GM10266 (cell line): Measurements from ENCODE around the gene ADGRL3.

ENCODE experiments used
- DNase-seq: peaks from one replicate; pipeline ENCODE4 v3.0.0; 2012; ENCODE audit errors: extremely low spot score
- TF ChIP-seq, protein P1 (sequence below): IDR thresholded peaks from 2 replicates; pipeline ENCODE4 v1.5.1; 2012; ENCODE audit warnings: mild to moderate bottlenecking, low read depth; ENCODE audit not compliant: control insufficient read depth, insufficient read depth; ENCODE audit errors: missing control alignments

The ADGRL3 gene

DNA sequence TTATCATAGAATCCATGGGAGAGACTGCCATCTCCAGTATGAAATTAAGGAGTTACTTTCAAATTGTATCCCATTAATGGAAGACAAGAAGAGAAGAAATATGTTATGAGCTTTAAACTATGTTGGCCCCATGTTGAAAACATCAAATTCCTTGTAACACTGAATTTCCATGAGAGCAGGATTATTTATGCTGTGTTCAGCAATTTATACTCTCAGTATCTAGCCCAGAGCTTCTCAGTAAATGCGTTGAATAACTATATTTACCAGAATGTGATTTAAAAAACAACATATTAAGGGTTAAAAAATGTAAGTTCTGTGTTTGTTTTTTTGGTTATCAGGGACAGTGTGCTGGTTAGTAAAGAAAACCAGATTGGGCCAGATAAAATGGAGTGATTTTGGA, 74.2 kb downstream of the ADGRL3 start:
- no peak for DNase-seq
- TF ChIP-seq, protein P1, sequence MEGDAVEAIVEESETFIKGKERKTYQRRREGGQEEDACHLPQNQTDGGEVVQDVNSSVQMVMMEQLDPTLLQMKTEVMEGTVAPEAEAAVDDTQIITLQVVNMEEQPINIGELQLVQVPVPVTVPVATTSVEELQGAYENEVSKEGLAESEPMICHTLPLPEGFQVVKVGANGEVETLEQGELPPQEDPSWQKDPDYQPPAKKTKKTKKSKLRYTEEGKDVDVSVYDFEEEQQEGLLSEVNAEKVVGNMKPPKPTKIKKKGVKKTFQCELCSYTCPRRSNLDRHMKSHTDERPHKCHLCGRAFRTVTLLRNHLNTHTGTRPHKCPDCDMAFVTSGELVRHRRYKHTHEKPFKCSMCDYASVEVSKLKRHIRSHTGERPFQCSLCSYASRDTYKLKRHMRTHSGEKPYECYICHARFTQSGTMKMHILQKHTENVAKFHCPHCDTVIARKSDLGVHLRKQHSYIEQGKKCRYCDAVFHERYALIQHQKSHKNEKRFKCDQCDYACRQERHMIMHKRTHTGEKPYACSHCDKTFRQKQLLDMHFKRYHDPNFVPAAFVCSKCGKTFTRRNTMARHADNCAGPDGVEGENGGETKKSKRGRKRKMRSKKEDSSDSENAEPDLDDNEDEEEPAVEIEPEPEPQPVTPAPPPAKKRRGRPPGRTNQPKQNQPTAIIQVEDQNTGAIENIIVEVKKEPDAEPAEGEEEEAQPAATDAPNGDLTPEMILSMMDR = no peak

GRCh38 chr4:61275241-61275640, 75.1 kb downstream of the ADGRL3 start:
- TF ChIP-seq, protein P1 = no peak
- no peak for DNase-seq

DNA sequence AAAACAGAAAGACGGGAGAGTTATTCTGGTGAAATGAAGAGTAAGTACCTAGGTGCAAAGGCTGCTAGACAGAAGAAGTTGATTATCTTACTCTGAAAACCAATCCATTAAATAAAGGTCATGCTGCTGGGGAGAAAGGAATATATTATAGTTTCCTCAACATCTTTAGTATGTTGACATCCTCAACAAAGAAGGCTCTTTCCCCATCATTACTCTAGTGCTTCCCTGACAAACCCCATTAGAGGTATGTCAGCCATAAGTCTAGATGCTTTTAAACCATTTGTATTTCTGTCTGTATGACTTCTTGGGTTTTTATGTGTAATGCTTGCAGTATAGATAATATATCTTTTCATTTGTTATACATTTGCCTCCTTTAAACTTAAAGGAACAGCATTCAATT, 75.9 kb downstream of the ADGRL3 start:
- no peak for DNase-seq
- TF ChIP-seq, protein P1 = no peak

DNA sequence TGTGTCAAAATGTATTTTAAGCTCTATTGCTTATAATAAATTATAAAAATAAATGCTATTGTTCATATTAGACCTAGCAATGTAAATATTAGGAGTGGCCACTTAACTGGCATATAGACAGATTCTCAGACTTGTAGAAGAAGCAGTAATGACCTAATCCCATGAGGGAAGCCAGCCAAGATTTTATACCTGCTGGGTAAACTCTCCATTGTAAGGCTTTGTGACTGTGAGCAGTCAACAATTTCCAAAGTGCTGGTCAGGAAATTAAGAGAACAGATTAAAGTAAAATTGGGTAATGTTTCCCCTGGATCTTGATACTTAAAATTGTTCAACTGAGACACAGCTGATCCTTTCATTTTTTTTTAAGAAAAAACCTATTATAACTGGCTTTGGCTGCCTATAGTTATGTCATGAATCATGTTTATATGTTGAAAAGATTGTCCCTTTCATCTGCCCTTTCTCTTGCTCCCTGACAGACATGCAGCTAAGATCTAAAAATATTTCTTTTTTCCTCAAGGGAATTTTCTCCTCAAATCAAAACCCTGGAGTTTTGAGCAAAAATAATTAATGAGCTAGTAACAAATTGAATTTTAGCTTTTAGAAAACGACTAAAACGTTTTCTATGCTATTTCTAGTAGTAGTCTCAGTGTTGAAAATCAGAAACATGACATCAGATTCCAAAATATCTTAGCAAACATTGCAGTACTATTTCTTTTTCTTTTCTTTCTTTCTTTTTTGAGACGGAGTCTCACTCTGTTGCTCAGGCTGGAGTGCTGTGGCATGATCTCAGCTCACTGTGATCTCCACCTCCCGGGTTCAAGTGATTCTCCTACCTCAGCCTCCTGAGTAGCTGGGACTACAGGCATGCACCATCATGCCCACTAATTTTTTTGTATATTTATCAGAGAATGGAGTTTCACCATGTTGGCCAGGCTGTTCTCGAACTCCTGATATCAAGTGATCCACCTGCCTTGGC, 77.9 kb downstream of the ADGRL3 start:
- TF ChIP-seq, protein P1 = no peak
- no peak for DNase-seq

DNA sequence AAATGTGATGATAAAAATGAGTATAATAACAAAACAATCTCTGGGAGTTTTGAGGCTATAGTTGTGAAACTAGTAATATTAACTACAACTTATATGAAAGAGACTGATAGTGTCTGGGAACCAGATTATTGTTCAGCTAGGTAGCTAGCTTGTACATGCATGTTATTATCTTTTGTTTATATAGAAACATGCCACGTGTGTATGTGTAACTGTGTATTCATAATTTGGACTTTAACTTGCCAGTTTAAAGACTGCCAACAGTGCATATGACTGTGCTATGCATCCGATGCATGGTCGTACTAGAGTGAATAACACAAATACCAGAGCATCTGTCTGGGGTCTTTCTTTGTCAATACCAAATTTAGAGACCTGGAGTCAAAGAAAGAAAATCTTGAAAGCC, 92.2 kb downstream of the ADGRL3 start:
- DNase-seq = no peak
- TF ChIP-seq, protein P1 = no peak

DNA sequence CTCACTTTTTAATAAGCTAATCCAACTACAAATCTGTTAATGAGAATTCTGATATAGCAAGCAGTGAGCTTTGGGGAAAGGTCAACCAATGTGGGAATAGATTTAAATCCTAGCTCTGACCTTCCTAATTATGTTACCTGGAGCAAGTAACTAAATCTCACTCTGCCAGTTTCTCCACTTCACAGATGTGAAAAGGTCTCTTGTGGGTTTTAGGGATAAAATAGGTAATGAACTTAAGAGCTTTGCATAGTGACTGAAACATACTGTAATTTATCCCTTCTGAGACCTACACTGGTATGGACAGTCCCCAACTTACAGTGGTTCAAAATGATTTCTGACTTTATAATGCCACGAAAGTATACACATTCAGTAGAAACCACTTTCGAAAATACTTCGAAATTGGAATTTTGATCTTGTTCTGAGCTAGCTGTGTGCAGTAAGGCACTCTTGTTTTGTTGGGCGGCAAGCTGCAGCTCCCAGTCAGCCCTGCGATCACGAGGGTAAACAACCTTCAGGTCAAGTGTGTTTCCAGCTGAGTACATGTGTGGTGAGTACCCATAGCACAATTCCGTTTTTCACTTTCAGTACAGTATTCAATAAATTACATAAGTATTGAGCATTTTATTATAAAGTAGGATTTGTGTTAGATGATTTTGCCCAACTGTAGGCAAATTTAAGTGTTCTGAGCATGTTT, 93.7 kb downstream of the ADGRL3 start:
- DNase-seq = no peak
- TF ChIP-seq, protein P1 = no peak

- DNase-seq = no peak
- TF ChIP-seq, protein P1 = no peak
Observed at GRCh38 chr4:61294936-61295335, 94.8 kb downstream of the ADGRL3 start.
